LNCAP (cell line): ENCODE data around the gene JAKMIP1.

Experiments used
- CTCF ChIP-seq: fragments of 450-650 bp; IDR thresholded peaks from 2 replicates; pipeline ENCODE4 v1.5.1; 2017; ENCODE audit warnings: mild to moderate bottlenecking

JAKMIP1 gene

GRCh38 chr4:6196871-6197270, 3.5 kb downstream of the JAKMIP1 start:
- no peak for TF ChIP-seq CTCF

DNA sequence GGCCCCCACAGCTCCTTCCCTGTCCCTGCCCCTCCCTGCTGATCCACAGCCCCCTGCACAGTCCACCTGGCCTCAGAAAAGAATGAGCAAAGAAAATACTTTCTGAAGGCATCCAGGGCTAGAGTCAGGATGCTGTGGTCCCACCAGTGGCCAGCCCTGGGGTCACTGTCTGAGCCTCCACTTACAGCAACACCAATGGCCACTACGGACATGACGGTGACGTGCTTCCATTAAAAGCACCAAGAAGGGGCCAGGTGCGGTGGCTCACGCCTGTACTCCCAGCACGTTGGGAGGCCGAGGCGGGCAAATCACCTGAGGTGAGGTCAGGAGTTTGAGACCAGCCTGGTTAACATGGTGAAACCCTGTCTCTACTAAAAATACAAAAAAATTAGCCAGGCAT, 4.0 kb downstream of the JAKMIP1 start:
- TF ChIP-seq CTCF = no peak

DNA sequence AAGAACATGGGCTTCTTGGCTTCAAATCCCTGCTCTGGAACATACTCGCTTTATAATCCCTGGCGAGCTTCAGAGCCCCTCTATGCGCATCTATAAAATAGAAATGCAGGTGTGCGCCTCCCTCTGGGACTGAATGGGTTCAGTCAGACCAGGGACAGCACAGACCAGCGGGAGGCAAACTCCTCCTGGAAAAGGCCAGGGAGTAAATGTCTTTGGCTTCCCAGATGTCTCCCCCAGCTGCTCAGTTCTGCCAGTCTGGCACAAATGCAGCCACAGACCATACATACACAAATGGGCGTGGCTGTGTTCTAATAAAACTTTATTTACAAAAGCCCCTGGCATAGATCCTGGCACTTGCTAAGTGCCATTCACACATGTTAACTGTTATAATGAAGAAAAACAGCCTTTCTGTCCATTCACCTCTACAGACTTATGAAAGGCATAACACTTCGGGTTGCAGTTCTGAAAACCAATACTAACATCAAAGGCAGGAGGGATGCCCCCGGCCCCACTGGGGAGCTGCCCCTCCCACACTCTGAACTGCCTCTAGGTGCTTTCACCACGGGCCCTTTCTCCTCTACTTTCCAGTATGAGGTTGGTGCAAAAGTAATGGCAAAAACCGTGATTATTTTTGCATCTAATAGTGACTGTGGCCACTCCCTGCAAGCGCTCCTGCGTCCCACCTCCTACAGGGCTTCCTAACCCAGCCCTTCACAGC, 4.6 kb downstream of the JAKMIP1 start:
- no peak for TF ChIP-seq CTCF

DNA sequence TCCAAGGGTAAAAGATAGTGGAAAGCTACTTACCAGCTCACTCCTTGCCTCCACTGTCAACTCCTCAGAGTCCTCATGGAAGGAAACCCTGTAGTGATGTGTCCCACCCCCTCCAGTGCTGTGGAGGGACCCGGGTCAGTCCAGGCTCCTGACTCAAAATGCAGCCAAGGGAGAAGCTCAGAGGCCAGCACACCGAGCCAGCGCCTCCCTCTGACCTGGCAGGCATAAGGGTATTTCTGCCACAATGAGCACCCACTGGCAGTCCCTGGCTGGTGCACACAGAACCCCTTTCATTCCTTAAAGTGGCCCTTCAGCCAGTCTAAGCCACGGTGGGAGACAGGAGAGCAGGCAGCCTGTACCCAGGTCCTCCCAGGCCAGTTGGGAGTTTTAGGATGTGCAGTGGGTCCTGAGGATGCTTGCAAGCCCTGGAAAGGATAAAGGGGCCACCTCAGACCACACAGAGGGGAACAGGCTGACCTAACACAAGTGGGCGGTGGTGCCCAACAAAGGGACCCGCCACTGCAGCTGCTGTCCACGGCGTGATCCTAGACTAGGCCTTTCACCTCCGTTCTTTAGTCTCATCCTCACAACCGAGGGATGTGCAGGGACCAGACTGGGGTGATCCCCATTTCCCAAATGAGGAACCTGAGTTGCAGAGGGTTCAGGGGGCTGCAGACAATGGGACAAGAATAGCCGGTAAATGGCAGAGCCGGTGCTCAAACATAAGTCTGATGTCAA, 5.7 kb downstream of the JAKMIP1 start:
- TF ChIP-seq CTCF = no peak

DNA sequence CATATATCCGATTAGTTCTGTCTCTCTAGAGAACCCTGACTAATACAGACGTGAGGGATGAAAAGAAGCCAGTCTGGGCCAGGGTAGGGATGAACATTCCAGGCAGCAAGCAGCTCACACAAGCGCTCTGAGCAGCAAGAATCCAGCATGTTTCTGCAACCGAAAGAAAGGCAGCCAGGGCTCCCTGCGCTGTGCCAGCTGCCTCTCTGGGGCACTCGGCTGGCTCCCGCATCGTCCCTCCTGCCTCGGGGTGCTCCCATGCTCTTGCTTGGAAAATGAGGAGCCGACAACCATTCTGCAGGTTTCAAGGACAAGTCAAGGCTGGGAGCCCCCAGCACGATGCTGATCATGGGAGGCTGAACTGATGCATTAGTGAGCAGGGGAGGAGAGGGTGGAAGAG, 7.0 kb downstream of the JAKMIP1 start:
- no peak for TF ChIP-seq CTCF

DNA sequence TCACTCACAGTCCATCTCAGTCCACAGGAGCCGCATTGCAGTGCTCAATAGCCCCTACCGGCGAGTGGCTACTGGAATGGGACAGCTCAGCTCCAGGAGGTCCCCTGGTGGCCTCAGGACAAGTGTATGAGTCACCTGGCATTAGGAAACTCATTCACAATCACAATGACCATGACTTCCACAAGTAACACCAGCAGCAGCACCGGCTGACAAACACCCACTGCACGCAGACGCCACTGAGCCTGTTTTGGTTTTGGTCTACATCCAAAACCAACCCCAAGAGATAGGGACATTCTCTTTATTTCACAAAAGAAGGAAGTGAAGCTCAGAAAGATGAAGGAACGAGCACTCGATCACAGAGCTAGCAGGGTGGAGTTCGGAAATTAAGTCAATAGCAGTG, 8.1 kb downstream of the JAKMIP1 start:
- TF ChIP-seq CTCF = no peak

DNA sequence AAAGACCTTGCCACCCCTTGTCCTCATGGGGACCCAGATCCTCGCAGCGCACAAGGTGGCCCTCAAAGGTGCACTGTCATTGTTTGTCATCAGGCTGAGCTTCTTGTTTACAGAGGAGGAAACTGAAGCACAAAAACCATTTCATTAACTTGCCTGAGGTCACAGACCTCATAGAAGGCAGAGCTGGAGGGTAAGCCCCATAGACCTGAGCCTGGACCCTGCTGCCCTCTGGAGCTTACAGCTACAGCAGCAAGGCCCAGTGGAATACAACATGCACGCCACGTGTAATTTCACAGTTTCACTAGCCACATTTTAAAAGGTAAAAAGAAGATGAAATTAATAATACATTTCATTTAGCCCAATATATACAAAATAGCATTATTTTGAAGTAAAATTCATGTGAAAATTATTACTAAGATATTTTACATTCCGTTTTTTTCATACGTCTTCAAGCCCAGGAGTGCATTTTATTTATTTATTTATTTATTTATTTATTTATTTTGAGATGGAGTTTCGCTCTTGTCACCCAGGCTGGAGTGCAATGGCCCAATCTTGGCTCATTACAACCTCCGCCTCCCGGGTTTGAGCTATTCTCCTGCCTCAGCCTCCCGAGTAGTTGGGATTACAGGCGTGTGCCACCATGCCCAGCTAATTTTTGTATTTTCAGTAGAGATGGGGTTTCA, 8.8 kb downstream of the JAKMIP1 start:
- TF ChIP-seq CTCF = no peak
